HG03103 (cell line): Measurements from ENCODE around the gene PCDHGC4.

Experiments used
- ATAC-seq: cut with Tn5 transposase; IDR thresholded peaks from one replicate; pipeline ENCODE4 v1.9.1; 2021; ENCODE audit warnings: low read depth; ENCODE audit not compliant: unreplicated experiment

The PCDHGC4 gene

DNA sequence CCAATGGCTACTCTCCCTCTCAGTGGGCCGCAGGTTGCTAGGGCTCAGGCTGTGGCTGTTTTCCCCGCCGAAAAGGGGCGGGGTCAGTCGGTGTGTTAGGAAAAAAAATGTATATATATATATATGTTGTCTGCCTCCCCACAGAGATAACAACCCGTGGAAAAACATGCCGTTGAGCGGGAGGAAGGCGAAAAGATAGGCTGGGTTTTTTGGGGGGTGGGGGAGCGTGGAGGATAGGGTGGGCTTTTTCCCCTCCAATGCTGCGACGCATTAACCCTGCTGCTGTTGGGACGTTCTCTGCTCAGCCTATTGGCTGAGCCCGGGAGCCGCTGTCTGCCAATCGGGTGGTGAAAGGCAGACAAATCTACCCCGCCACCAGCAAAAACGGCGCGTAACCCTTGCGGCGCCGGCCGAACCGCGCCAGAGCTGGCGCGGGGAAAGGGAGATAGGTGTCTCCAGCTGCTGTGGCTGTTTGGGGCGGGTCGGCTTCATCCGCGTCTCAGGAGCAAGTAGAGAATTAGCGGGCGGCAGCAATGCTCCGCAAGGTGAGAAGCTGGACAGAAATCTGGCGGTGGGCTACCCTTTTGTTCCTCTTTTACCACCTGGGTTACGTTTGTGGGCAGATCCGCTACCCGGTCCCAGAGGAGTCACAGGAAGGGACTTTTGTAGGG is at the start of gene PCDHGC4:
PCDHGC4 (plus strand) TSS at position 390 of the 671 bp plus-strand sequence; CDS start at position 534, 144 bp downstream.
- no peak for ATAC-seq

DNA sequence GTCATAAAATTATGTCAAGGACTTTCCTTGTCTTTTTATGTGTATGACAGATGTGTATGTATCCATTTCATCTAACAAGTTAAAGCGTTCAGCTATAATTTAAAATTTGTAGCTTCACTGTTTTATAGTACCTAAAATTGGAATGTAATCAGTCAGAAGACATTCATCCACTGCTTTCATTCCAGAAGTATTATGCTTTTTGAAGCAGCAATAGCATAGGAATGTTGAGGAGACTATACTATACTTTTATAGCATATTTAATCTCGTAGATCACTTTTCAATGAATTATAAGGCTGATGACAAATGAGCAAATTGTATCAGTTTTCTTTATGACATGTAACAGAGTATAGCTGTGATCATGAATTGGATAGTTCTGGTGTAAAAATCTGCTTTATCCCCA is 47.6 kb upstream of the PCDHGC4 start:
- no peak for ATAC-seq

DNA sequence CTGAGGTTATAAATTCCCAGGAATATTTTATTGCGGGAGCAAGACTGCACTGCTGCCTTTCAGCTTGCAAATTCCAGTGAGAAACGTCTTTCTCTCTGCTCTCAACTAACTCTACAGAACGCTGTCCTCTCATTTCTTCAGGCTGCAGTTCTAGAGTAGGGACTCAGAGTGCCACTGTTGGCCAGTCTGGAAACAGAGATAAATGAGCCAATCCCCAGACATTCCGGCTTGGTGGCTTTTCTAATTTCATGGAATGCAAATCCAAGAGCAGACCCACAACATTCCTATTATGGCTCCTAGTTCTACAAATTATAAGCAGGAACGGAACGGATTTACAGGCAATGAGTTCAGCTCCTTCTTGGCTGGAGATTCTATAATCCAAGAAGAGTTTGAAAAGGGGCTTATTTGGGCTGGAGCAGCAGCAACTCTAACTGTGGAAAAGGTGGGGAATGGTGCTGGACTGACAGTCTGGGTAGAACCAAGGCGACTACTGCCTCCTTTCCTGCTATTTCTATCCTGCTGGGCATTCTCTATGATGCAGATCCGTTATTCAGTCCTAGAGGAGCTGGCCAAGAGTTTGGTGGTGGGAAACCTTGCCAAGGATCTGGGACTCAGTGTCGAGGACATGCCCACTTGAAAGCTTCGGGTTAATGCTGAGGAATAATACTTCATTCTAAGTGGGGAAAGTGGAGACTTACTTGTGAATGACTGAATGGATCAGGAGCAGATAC is 45.3 kb upstream of the PCDHGC4 start:
- no peak for ATAC-seq

DNA sequence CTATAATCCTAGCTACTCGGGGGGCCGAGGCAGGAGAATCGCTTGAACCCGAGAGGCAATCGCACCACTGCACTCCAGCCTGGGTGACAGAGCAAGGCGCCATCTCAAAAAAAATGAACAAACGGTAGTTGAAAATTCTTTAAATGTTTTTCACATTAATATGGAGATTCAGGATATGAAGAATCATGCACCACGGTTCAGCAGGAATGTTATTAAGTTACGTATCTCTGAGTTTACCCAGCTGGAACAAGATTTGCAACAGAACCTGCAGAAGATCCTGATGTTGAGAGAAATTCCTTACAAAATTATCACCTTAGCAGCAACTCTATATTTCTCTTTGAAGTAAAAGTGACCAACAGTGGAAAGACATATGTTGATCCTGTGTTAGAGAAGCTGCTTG is 44.5 kb upstream of the PCDHGC4 start:
- no peak for ATAC-seq

DNA sequence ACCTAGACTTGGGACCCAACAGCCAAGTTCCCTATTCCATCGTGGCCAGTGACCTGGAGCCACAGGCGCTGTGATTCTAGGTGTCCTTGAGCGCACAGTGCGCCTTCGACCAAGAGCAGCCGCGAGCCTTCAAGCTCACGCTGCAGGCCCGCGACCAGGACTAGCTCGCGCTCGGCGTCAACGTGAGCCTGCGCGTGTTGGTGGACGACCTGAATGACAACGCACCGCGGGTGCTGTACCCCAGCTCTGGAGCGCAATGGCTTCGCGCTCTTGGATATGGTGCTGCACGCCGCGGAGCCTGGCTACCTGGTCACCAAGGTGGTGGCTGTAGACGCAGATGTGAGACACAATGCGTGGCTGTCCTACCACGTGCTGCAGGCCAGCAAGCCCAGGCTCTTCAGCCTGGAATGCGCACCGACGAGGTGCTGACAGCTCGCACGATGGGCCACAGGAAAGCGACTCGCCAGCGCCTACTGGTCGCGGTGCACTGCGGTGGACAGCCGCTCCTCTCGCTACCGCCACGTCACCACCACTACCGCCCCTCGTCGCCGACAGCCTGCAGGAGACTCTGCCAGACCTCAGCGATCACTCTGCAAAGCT is 43.2 kb upstream of the PCDHGC4 start:
- no peak for ATAC-seq

DNA sequence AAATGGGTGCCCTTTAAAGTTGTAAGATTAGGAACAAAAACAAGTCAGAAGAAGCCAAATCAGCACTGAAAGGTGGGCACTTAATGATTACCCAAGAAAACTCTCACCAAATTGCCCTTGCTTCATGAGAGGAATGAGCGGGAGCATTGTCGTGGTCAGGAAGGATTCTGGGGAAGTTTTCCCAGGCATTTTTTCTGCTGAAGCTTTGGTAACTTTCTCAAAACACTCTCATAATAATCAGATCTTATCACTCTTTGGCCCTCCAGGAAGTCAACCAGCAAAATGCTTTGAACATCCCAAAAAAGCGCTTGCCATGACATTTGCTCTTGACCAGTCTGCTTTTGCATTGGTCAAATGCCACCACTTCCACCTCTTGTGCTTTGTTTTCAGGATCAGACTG is 19.5 kb upstream of the PCDHGC4 start:
- ATAC-seq, result no peak

DNA sequence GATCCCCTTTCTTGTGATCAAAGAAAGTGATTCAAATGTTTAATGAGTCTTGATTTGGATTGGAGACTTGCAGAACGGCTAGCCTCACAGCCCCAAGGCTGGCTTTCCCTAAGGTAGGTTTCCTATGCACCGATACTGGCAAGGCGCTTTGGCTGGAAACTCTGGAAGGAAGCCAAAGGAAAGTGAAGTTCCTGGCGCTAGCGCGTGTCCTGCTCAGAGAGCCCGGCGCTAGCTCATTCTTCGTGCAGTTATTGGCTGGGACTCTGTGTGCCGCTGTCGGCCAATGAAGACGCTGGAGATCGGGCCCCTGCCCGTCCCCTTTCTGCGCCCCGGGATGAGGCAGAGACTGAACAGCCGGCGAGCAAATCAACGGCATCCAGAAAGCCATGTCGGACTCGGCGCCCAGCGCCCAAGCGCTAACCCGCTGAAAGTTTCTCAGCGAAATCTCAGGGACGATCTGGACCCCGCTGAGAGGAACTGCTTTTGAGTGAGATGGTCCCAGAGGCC is 9.2 kb upstream of the PCDHGC4 start, which contains the start of gene PCDHGC3:
PCDHGC3 (plus strand) TSS at position 342 of the 507 bp plus-strand sequence; CDS start at position 493, 151 bp downstream.
- ATAC-seq, result peak; percentile 97

DNA sequence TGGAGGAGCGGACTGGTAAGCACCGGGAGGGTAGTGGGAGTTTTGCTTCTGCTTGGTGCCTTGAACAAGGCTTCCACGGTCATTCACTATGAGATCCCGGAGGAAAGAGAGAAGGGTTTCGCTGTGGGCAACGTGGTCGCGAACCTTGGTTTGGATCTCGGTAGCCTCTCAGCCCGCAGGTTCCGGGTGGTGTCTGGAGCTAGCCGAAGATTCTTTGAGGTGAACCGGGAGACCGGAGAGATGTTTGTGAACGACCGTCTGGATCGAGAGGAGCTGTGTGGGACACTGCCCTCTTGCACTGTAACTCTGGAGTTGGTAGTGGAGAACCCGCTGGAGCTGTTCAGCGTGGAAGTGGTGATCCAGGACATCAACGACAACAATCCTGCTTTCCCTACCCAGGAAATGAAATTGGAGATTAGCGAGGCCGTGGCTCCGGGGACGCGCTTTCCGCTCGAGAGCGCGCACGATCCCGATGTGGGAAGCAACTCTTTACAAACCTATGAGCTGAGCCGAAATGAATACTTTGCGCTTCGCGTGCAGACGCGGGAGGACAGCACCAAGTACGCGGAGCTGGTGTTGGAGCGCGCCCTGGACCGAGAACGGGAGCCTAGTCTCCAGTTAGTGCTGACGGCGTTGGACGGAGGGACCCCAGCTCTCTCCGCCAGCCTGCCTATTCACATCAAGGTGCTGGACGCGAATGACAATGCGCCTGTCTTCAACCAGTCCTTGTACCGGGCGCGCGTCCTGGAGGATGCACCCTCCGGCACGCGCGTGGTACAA is 8.5 kb upstream of the PCDHGC4 start:
- peak; percentile 2 for ATAC-seq

DNA sequence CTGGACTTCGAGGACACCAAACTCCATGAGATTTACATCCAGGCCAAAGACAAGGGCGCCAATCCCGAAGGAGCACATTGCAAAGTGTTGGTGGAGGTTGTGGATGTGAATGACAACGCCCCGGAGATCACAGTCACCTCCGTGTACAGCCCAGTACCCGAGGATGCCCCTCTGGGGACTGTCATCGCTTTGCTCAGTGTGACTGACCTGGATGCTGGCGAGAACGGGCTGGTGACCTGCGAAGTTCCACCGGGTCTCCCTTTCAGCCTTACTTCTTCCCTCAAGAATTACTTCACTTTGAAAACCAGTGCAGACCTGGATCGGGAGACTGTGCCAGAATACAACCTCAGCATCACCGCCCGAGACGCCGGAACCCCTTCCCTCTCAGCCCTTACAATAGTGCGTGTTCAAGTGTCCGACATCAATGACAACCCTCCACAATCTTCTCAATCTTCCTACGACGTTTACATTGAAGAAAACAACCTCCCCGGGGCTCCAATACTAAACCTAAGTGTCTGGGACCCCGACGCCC is 7.7 kb upstream of the PCDHGC4 start:
- ATAC-seq, result no peak

DNA sequence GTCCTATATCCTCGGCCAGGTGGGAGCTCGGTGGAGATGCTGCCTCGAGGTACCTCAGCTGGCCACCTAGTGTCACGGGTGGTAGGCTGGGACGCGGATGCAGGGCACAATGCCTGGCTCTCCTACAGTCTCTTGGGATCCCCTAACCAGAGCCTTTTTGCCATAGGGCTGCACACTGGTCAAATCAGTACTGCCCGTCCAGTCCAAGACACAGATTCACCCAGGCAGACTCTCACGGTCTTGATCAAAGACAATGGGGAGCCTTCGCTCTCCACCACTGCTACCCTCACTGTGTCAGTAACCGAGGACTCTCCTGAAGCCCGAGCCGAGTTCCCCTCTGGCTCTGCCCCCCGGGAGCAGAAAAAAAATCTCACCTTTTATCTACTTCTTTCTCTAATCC is 7.0 kb upstream of the PCDHGC4 start:
- ATAC-seq, result no peak

DNA sequence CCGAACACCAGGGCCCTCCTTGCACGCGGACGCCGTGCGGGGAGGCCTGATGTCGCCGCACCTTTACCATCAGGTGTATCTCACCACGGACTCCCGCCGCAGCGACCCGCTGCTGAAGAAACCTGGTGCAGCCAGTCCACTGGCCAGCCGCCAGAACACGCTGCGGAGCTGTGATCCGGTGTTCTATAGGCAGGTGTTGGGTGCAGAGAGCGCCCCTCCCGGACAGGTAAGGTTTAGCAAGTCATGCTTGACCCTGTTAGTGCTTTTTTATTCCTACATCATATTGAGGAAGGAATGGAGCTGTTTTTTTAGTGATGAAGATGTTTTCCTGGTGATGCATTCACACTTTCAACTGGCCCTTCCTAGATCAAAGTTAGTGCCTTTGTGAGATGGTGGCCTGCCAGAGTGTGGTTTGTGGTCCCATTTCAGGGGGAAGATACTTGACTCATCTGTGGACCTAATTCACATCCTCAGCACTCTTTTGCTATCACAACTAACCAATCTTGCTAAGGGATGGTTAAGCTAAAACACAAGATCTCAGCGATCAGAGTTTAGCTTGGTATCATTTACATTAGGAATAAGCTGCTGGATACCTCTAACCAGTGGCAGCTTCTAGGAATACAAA is 6.4 kb upstream of the PCDHGC4 start:
- ATAC-seq, result no peak

DNA sequence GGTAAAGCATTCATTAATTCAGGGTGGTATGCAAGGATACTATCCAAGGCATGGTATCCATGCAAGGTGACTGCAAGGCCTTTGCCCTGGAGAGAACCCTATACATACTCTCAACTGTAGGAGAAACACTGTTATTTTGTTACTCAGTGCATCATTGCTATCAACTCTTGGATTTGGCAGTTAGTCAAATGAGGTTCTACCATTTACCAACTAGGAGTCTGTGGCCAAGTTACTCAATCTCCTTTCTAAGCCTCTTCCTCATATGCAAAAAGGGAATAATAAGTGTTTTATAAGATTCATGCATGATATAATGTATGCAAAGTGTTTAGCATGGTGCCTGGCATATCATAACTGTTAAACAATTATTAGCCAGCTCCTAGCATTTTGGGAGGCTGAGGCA is 5.1 kb upstream of the PCDHGC4 start:
- no peak for ATAC-seq

DNA sequence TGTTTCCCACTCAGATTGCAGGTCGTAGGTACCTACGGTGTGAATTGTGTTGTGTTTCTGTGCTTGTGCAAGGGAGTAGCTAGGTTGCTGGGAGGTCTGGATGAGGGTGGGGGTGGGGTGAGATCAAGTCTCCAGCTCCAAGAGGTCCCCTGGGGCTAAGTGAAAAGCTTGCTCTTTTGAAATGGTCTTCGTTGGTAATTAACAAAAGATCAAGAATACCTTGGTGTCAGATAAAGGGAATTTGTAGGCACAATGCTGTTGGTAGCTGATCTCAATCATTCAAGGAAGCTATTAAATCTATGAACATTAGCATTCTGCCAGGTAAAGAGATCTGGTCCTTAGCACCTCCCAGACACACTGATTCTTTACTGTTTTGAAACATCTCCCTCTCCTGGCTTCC is 928 bp upstream of the PCDHGC4 start:
- ATAC-seq, result no peak

DNA sequence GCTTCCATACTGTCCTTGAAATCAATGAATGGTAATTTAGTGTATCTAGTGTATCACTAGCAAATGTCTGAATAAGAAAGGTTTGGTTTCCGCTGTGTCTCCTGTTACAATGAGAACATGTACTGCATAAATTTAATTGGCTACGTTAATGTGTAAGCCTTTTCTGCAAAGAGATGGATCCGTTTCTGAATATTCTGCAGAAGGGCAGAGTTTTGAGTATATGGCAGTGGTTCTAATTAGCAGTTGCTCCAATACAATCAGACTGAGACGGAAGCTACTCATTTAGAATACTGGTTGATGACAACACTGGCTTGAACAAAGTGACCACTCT is 555 bp upstream of the PCDHGC4 start:
- ATAC-seq, result no peak

DNA sequence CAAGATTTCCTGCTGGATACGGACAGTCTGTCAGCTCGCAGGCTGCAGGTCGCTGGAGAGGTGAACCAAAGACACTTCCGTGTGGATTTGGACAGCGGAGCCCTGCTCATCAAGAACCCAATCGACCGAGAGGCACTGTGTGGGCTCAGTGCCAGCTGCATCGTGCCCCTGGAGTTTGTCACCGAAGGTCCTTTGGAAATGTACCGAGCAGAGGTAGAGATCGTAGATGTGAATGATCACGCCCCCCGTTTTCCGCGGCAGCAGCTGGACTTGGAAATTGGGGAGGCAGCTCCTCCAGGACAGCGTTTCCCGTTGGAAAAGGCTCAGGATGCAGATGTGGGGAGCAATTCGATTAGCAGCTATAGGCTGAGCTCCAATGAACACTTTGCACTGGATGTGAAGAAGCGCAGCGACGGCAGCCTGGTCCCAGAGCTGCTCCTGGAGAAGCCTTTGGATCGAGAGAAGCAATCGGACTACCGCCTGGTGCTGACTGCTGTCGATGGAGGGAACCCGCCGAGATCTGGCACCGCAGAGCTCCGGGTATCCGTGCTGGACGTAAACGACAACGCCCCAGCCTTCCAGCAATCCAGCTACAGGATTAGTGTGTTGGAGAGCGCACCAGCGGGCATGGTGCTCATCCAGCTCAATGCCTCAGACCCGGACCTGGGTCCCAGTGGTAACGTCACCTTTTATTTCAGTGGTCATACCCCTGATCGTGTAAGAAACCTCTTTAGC is 658 bp downstream of the PCDHGC4 start:
- no peak for ATAC-seq

DNA sequence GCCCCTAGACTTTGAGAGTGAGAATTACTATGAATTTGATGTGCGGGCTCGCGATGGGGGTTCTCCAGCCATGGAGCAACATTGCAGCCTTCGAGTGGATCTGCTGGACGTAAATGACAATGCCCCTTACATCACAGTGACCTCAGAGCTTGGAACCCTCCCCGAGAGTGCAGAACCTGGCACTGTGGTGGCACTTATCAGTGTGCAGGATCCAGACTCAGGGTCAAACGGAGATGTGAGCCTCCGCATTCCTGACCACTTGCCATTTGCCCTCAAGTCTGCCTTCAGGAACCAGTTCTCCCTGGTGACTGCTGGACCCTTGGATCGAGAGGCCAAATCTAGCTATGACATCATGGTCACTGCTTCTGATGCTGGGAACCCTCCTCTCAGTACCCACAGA is 1.3 kb downstream of the PCDHGC4 start:
- no peak for ATAC-seq

DNA sequence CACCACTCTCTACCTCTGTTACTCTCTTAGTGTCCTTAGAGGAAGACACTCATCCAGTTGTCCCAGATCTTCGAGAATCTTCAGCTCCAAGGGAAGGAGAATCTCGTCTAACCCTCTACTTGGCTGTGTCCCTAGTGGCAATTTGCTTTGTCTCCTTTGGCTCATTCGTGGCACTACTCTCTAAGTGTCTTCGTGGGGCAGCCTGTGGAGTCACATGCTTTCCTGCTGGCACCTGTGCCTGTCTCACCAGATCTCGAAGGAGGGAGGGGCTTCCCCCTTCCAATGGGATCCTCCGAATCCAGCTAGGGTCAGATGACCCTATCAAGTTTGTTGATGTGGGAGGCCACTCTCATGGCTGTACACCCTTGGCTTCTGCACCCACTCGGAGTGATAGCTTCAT is 2.3 kb downstream of the PCDHGC4 start:
- ATAC-seq, result no peak

DNA sequence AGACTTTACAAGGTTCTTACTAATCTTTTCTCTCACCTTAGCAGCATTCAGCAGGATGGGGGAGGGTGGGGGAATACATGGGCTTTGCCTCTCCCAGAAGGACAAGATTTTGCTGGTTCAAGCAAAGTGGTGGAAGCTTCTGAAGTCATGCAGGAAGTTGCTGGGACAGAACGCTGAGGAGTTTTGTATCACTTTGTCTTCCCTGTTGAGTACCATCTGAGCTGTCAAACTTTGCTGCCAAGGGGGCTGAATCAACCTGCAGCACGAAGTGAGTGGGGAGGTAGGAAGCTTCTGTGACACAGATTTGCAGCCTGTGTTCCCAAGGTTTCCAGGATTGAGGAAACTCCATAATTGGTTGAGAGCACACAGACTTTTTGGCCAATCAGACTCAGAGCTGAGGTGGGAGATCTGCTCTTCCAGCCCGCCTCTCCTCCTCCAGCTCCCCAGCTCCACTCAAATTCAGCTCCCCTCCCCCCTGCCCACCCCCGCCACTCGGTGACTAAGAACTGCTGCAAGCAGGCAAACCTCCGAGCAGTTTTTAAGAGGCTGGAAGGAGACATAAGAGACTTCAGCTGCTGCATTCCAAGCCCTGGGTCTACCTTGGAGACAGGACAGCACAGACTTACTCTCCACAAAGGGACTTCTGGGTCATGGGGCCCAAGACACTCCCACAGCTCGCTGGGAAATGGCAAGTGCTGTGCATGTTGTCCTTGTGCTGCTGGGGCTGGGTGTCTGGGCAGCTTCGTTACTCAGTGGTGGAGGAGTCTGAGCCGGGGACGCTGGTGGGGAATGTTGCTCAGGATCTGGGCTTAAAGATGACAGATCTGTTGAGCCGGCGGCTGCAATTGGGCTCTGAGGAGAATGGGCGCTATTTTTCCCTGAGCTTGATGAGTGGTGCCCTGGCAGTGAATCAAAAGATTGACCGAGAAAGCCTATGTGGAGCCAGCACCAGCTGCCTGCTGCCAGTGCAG is 4.0 kb downstream of the PCDHGC4 start, which contains the start of gene PCDHGC5:
PCDHGC5 (plus strand) TSS at position 491 of the 971 bp plus-strand sequence; CDS start at position 651, 160 bp downstream.
- no peak for ATAC-seq
